Fibroblast of skin of abdomen (primary cell): ENCODE measurements around the gene ECM2.

Experiments
- DNase-seq: peaks from one replicate; pipeline ENCODE4 v3.0.0-alpha.2; 2013

The ECM2 gene

DNA sequence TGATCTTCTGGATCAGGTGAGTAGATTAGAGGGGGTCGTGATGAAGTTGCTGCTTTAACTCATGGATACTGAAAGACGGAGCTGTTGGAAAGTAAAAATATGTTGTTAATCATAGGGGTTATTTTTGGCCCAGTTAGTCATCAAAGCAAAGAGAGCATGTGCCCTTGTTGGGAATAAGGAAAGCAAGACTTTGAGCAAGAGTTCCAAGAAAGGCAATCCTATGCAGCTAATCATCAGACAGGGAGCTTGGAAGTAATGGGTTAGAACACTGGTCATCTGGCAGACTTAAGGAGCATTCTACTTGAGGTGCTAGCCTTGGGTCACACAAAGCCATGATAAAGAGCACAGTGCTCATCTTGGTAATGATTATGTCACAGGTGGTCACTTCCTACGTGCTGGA is 71.8 kb downstream of the ECM2 start:
- peak; percentile 92 for DNase-seq

DNA sequence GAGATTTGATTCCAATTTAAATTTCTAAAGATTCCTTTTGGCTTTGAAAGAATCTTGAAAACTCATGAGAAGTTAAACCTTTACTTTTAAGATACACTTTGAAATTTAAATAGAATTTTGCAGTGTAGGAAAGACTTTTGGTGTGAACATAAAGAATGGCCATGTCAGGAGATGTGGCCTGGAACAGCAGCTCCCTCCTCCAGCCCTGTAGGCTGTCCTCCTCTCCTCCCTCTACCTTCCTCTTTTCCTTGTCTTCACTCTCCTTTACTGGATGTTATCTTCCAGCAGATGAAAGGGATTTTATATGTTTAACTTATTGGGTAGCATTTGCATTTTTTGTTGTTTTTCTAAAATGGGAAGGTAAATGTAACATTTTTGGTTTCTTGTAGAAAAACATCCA is 72.4 kb downstream of the ECM2 start:
- DNase-seq = no peak

DNA sequence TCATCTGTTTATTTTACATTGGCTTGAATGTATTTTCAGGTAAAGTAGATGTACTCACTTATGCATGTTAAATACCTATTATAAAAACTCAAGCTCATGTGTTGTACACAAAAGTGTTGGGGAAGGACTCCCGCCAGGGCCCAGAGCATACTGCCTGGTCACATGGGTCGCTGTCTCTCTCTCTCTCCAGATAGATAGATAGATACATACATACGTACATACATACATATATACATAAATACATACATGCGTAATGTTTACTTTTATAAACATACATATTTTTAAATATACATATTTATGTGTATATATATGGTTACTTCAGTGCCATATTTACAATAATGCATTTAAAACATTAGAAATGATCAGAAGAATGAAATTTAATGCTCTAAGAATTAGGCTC is 78.2 kb downstream of the ECM2 start:
- no peak for DNase-seq

DNA sequence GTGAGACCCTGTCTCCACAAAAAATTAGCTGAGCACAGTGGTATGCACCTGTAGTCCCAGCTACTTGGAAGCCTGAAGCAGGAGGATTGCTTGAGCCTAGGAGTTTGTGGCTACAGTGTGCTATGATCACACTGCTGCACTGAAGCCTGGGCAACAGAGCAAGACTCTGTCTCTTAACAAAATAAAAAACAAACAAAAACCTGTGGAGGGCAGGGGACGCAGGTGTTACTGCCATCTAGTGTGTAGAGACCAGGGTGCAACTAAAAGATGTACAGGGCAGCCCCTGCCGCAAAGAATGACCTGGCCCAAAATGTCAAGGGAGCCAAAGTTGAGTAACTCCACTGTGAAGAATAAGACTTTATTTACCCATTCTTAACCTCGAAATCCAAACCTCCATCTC is 80.6 kb downstream of the ECM2 start:
- no peak for DNase-seq

DNA sequence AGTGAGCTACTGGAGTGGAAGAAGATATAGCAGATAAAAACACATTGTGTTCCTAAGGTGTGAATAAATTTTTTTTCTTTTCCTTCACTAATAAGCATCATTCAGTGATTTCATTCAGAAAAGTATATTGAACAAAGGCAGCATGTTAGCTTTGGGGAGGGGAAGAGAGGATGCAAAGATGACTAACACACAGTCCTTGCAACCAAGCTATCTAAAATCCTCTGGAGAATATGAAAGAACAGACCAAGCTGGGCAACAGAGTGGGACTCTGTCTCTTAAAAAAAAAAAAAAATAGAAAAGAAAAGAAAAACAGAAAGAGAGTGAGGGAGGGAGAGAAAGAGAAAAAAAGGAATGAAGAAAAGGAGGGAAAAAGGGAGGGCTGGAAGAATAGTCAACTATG is 89.3 kb downstream of the ECM2 start:
- DNase-seq = peak; percentile 11
